ENCODE measurements around the gene RABGGTA.

RABGGTA gene

DNA sequence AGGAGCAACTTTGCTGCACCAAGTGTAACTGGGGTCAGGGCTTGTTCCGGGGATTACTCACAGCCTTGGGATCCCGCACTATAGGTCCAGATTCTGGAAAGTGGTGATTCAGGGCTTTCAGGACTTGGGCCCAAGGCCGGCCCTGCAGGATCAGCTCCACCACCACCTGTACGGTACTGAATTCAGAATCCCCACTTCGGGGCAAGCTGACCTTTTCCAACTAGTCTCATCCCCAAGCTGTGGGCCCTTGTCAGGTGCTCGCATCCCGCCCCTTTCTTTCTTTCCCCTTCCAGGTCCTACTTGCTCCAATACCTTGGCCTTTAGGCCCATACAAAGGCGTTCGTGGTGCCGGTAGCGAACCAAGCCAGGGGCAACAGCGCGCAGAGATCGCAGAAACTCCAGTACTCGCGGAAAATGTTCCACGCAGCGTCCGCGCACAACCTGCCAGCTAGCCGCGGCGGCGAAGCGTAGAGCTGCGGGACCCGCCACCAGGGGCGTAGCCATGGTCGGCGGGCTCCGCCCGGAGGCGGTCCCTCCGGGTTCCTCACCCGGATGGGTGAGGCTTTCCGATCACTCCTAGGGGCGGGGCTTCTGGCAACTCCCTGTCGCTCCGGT, 29.5 kb downstream of the RABGGTA start:
- TF ChIP-seq, protein P1, sequence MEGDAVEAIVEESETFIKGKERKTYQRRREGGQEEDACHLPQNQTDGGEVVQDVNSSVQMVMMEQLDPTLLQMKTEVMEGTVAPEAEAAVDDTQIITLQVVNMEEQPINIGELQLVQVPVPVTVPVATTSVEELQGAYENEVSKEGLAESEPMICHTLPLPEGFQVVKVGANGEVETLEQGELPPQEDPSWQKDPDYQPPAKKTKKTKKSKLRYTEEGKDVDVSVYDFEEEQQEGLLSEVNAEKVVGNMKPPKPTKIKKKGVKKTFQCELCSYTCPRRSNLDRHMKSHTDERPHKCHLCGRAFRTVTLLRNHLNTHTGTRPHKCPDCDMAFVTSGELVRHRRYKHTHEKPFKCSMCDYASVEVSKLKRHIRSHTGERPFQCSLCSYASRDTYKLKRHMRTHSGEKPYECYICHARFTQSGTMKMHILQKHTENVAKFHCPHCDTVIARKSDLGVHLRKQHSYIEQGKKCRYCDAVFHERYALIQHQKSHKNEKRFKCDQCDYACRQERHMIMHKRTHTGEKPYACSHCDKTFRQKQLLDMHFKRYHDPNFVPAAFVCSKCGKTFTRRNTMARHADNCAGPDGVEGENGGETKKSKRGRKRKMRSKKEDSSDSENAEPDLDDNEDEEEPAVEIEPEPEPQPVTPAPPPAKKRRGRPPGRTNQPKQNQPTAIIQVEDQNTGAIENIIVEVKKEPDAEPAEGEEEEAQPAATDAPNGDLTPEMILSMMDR (IDR thresholded peaks at IDR 0.05; ENCODE audit: low read depth, low read length, missing control alignments) = peak; percentile 51
- in situ Hi-C loops (cut with HindIII; ENCODE audit: low sequenced_read_pairs) = no loop called here
- peak overlapping the region; percentile 73 for H3K4me3 ChIP-seq (ENCODE audit: low read depth, low read length)

DNA sequence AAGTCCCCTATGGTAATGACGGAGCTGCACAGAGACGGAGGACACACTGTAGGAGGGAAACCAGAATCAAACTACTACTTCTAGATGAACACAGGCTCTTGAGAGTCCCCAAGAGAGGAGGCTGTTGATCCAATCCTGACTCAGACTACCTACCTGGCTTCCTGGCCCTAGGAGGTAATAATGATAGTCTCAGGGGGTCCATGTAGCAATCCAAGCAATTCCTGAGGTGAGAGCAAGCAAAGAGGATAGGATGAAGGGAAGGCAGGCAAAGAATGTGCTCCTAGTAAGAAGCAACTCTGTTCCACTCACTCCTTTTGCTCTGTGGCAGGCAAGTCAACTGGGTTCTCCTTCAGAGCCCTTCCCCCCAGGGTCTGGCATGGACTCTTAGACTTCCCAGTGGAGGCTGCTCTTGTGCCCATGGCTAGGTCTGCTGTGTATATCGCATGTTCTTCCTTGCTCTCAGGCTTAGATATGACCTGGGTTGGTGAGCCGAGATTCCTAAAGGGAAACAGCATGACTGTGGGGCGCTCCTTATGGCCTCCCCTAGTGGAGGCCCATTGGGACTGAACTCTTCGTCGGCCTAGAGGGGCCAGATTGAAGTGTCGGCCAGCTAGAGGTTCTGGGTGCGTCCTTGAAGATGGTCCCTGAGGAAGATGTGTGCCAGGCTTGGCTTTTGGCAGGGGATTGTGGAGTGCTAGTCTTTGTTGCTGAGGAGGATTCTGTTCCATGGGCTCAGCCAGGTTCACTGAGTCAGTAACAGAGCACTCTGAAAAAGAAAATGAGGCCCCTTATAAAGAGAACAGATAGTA, 31.1 kb downstream of the RABGGTA start:
- H3K4me3 ChIP-seq (ENCODE audit: low read depth, low read length) = no peak overlapping the region
- TF ChIP-seq, protein P1 (IDR thresholded peaks at IDR 0.05; ENCODE audit: low read depth, low read length, missing control alignments) = no peak
- in situ Hi-C loops (cut with HindIII; ENCODE audit: low sequenced_read_pairs) = no loop called here
- DNase-seq (ENCODE audit: low read depth) = no peak

More for the DNA sequence above, 29.5 kb downstream of the RABGGTA start:
- DNase-seq (ENCODE audit: low read depth) = peak; percentile 75

DNA sequence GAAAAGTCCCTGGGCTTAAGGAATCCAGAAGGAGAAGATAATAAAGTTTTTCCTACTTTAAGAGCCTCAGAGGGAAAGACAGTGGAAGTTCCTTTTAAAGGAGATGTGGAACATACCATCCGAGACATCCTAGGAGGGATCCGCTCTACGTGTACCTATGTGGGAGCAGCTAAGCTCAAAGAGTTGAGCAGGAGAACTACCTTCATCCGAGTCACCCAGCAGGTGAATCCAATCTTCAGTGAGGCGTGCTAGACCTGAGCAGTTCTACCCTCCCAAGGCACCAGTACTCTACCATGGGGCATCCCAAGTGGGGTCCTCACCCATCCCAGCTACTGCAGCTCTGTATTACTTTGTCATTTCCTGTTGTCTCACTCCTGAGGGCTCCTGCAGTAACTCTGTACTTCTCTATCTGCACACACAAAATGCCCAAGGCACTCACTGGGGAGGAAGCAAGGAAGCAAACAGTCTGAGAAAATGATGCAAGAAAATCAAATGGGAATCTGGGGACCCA, 32.8 kb downstream of the RABGGTA start:
- in situ Hi-C loops (cut with HindIII; ENCODE audit: low sequenced_read_pairs) = no loop called here
- TF ChIP-seq, protein P1 (IDR thresholded peaks at IDR 0.05; ENCODE audit: low read depth, low read length, missing control alignments) = no peak
- H3K4me3 ChIP-seq (ENCODE audit: low read depth, low read length) = no peak overlapping the region
- DNase-seq (ENCODE audit: low read depth) = no peak

DNA sequence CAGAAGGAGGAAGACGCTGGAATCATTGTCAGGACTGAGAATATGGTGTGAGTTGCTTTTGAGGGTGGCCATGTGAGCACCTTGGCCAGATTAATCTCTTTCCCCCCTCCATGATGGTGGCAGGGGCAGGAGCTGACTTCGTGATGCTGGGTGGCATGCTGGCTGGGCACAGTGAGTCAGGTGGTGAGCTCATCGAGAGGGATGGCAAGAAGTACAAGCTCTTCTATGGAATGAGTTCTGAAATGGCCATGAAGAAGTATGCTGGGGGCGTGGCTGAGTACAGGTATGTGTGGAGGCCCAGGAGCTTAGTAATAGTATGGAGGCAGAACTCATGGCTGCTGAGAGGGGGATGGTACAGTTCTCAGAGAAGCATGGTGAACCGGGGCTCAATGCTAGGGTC, 33.3 kb downstream of the RABGGTA start:
- H3K4me3 ChIP-seq (ENCODE audit: low read depth, low read length) = no peak overlapping the region
- in situ Hi-C loops (cut with HindIII; ENCODE audit: low sequenced_read_pairs) = no loop called here
- TF ChIP-seq, protein P1 (IDR thresholded peaks at IDR 0.05; ENCODE audit: low read depth, low read length, missing control alignments) = no peak
- DNase-seq (ENCODE audit: low read depth) = no peak

DNA sequence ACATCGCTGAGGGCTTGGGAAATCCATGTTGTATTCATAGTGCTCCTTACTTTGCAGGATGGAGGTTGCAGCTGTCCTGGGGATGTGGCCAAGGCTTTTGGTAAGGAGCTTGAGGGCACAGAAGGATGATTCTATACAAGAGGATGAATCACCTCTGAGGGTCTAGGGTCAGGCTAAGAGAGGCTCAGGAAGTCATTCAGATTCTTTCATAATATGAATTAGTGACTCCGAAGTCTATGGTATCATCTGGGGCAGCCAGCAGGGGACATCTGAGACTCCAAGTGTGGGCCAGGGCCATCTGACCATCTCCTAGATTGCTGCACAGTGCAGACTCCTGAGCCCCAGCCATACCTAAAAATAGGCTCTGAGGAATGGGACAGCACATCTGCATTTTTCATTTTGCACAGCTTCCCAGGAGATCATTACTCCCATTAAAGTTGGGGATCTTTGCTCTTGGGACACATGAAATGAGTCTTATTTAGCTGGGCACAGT, 33.9 kb downstream of the RABGGTA start:
- DNase-seq (ENCODE audit: low read depth) = no peak
- no peak overlapping the region for H3K4me3 ChIP-seq (ENCODE audit: low read depth, low read length)
- in situ Hi-C loops (cut with HindIII; ENCODE audit: low sequenced_read_pairs) = no loop called here
- TF ChIP-seq, protein P1 (IDR thresholded peaks at IDR 0.05; ENCODE audit: low read depth, low read length, missing control alignments) = no peak

DNA sequence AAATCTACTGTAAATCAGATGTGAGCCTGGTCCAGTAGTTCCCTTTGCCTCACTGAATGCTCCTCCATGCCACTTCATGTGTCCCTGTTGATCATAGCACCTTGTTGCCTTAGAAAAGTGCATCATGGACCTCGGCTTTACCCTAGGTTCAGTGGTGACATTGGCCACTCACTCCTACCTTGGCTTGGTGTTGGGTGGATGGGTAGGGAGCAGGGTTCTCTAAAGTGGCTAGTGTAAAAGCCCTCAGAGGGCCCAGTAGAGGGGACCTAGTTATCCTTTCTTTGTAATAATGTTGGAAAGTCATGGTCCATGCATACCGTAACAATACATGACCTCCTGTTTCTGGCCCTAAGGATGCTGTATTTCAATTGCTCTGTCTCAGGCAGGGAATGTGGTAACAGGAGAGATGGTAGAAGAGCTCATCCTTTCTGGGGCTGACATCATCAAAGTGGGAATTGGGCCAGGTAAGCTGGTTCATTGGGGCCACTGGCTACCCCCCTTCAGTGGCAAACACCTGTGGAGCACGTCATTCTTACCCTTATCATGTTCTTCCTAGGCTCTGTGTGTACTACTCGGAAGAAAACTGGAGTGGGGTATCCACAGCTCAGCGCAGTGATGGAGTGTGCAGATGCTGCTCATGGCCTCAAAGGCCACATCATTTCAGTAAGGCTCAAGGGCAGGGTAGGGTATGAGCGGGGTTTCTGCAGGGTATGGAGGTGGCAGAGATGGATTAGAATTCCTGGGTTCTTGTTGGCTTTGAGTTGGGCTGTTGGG, 34.5 kb downstream of the RABGGTA start:
- in situ Hi-C loops (cut with HindIII; ENCODE audit: low sequenced_read_pairs) = no loop called here
- DNase-seq (ENCODE audit: low read depth) = no peak
- TF ChIP-seq, protein P1 (IDR thresholded peaks at IDR 0.05; ENCODE audit: low read depth, low read length, missing control alignments) = no peak
- no peak overlapping the region for H3K4me3 ChIP-seq (ENCODE audit: low read depth, low read length)
